K562 (cell line): ENCODE measurements around the gene MLX. TPM values are rescaled to one million over a fixed set of nuclear protein-coding genes. Genes with fewer than 3 reads are reported as not detected.

Source experiments
- ATAC-seq: fragments of 200-7000 bp; cut with Tn5 transposase; 3 replicates; pipeline ENCODE4 v1.9.1; 2020; ENCODE audit warnings: moderate library complexity
- BruUV-seq: library from RNA; stranded (reverse); fragments of 400-500 nt; replicated peaks from 2 replicates; lab custom pipeline; 2021; lab: Mats Ljungman, UMichigan
- CTCF ChIA-PET: fragments of 300-600 bp; formaldehyde crosslinking; extraction: SDS; loops from one replicate; lab custom pipeline; 2021; ENCODE audit warnings: low intra/inter-chr PET ratio; lab: Yijun Ruan, JAX
- POLR2A ChIA-PET: fragments of 300-600, 350-650 bp; sonication (Branson Sonifier 250); formaldehyde crosslinking; extraction: SDS; loops from one replicate; lab custom pipeline; 2021; ENCODE audit warnings: antibody characterized with exemption, inconsistent platforms; lab: Yijun Ruan, JAX
- DNase-seq, 4 experiments: peaks; one replicate each; pipeline versions ENCODE4 v3.0.0 to v3.0.0-alpha.2; 2011 to 2018; ENCODE audit warnings: low spot score in 3 of 4, mixed read lengths in 3 of 4; ENCODE audit errors: extremely low read depth in 1 of 4
- FAIRE-seq: peaks from 2 replicates; lab custom pipeline; 2011; peaks lifted over from hg19 to GRCh38; lab: Jason Lieb, UNC
- H2AFZ ChIP-seq: 2 replicates; pipeline ENCODE4 v1.6.0; 2011; ENCODE audit warnings: low read depth, low read length, control low read depth, inconsistent platforms
- H3K27ac ChIP-seq: fragments of 200-600 bp; 3 replicates; pipeline ENCODE4 v1.8.0; 2011; ENCODE audit warnings: low read depth, mild to moderate bottlenecking, control low read depth, inconsistent platforms, low read length, moderate library complexity, mixed read lengths; ENCODE audit errors: extremely low read depth
- H3K27me3 ChIP-seq, 2 experiments: fragments of 300-600 bp in 1 of 2; 2 replicates in 1 of 2; 3 replicates in 1 of 2; pipeline versions ENCODE4 v1.6.0 to v1.8.0; 2011; ENCODE audit warnings: inconsistent platforms in 2 of 2, low read length in 2 of 2, mild to moderate bottlenecking in 1 of 2, mixed read lengths in 1 of 2, moderate library complexity in 1 of 2; ENCODE audit not compliant: control insufficient read depth in 2 of 2, insufficient read depth in 2 of 2
- H3K36me3 ChIP-seq: fragments of 300-600 bp; 3 replicates; pipeline ENCODE4 v1.8.0; 2011; ENCODE audit warnings: mild to moderate bottlenecking, low read length, inconsistent platforms; ENCODE audit not compliant: control insufficient read depth, insufficient read depth
- H3K4me1 ChIP-seq, 2 experiments: fragments of 200-600 bp in 1 of 2; replicated peaks in 1 of 2; 2 replicates in 1 of 2; 3 replicates in 1 of 2; pipeline versions ENCODE4 v1.5.1 to v1.8.0; 2011; ENCODE audit warnings: inconsistent platforms in 2 of 2, low read length in 2 of 2, mild to moderate bottlenecking in 1 of 2, mixed read lengths in 1 of 2, moderate library complexity in 1 of 2; ENCODE audit not compliant: control insufficient read depth in 2 of 2, insufficient read depth in 2 of 2
- H3K4me2 ChIP-seq: 2 replicates; pipeline ENCODE4 v1.6.1; 2011; ENCODE audit warnings: low read length, control low read depth, inconsistent platforms, mixed read lengths; ENCODE audit not compliant: insufficient read depth
- H3K4me3 ChIP-seq: fragments of 200-600 bp; sonication (generic), shearing (Covaris generic); 2 replicates; pipeline ENCODE4 v1.5.1; 2016; ENCODE audit warnings: control low read depth, inconsistent platforms
- H3K79me2 ChIP-seq: fragments of 200-600 bp; 3 replicates; pipeline ENCODE4 v1.8.0; 2011; ENCODE audit warnings: low read length, inconsistent platforms; ENCODE audit not compliant: control insufficient read depth, insufficient read depth
- H3K9ac ChIP-seq, 2 experiments: 2 replicates each; pipeline versions ENCODE4 v1.6.0 to v1.6.1; 2011; ENCODE audit warnings: low read depth in 2 of 2, low read length in 2 of 2, control low read depth in 1 of 2, inconsistent platforms in 1 of 2, mild to moderate bottlenecking in 1 of 2, mixed read lengths in 1 of 2; ENCODE audit not compliant: insufficient read depth in 1 of 2
- H3K9me1 ChIP-seq: one replicate; pipeline ENCODE4 v1.6.0; 2011; ENCODE audit warnings: inconsistent platforms, mild to moderate bottlenecking, low read length, moderate library complexity; ENCODE audit not compliant: control insufficient read depth, insufficient read depth
- H3K9me3 ChIP-seq: replicated peaks from 2 replicates; pipeline ENCODE4 v1.5.1; 2011; ENCODE audit warnings: low read depth, low read length, inconsistent platforms; ENCODE audit not compliant: control insufficient read depth, insufficient read depth
- H4K20me1 ChIP-seq: replicated peaks from 2 replicates; pipeline ENCODE4 v1.6.1; 2011; ENCODE audit warnings: low read length, inconsistent platforms, mixed read lengths; ENCODE audit not compliant: control insufficient read depth, insufficient read depth
- ATF1 ChIP-seq, 2 experiments: fragments of 450-650 bp in 1 of 2; IDR thresholded peaks; 2 replicates each; pipeline ENCODE4 v1.6.1; 2016; ENCODE audit warnings: missing compliant biosample characterization in 1 of 2, missing genetic modification characterization in 1 of 2
- BMI1 ChIP-seq: fragments of 150-350 bp; IDR thresholded peaks from 2 replicates; pipeline ENCODE4 v1.6.1; 2014; ENCODE audit warnings: low read length
- HDAC3 ChIP-seq: fragments of 450-650 bp; IDR thresholded peaks from 2 replicates; pipeline ENCODE4 v1.6.1; 2018; ENCODE audit warnings: borderline replicate concordance, mild to moderate bottlenecking, moderate library complexity; ENCODE audit not compliant: partially characterized antibody
- HDGF ChIP-seq: fragments of 450-650 bp; IDR thresholded peaks from 2 replicates; pipeline ENCODE4 v1.6.1; 2016
- KAT8 ChIP-seq: fragments of 450-650 bp; IDR thresholded peaks from 2 replicates; pipeline ENCODE4 v1.6.1; 2016; ENCODE audit warnings: low read depth, mild to moderate bottlenecking
- KLF1 ChIP-seq: fragments of 450-650 bp; IDR thresholded peaks from 2 replicates; pipeline ENCODE4 v1.6.1; 2016; ENCODE audit warnings: missing genetic modification characterization, missing compliant biosample characterization
- NCOA4 ChIP-seq: fragments of 450-650 bp; IDR thresholded peaks from 2 replicates; pipeline ENCODE4 v1.6.1; 2018; ENCODE audit warnings: mild to moderate bottlenecking; ENCODE audit not compliant: partially characterized antibody
- OTX1 ChIP-seq: fragments of 450-650 bp; formaldehyde crosslinking; IDR thresholded peaks from 2 replicates; pipeline ENCODE4 v1.4.0; 2022; ENCODE audit warnings: mild to moderate bottlenecking
- PHF20 ChIP-seq: fragments of 450-650 bp; IDR thresholded peaks from 2 replicates; pipeline ENCODE4 v1.6.1; 2018; ENCODE audit not compliant: partially characterized antibody
- POLR3A ChIP-seq: IDR thresholded peaks from 2 replicates; pipeline ENCODE4 v1.6.1; 2011; ENCODE audit warnings: borderline replicate concordance, mild to moderate bottlenecking, moderate library complexity; ENCODE audit not compliant: insufficient read length, insufficient read depth; ENCODE audit errors: extremely low read depth
- SIN3B ChIP-seq: fragments of 450-650 bp; IDR thresholded peaks from 2 replicates; pipeline ENCODE4 v1.6.1; 2017; ENCODE audit warnings: low read depth, mild to moderate bottlenecking, moderate library complexity
- SRSF7 ChIP-seq: fragments of 200-400 bp; formaldehyde crosslinking; optimal IDR thresholded peaks from 2 replicates; pipeline ENCODE3; 2017; ENCODE audit warnings: mild to moderate bottlenecking, low read depth, low read length
- XRCC5 ChIP-seq: fragments of 200-400 bp; formaldehyde crosslinking; IDR thresholded peaks from 2 replicates; pipeline ENCODE4 v1.6.1; 2017; ENCODE audit warnings: low read depth, mild to moderate bottlenecking, low read length
- ZNF431 ChIP-seq: sonication (generic); formaldehyde crosslinking; IDR thresholded peaks from 2 replicates; pipeline ENCODE4 v1.8.0; 2022; ENCODE audit warnings: mild to moderate bottlenecking, missing genetic modification reagents
- ZNF583 ChIP-seq: fragments of 250-450 bp; sonication (Bioruptor Pico); IDR thresholded peaks from 2 replicates; pipeline ENCODE4 v1.4.0; 2020
- WGBS: fragments of 100-300 bp; shearing (Covaris generic); methylation state at CpG from one replicate; pipeline ENCODE4 v1.1.6; 2016; ENCODE audit warnings: low coverage, mixed read lengths; ENCODE audit not compliant: insufficient coverage; ENCODE audit errors: missing lambda C conversion rate; 5-methylcytosine and 5-hydroxymethylcytosine counted together
- in situ Hi-C: fragments of 300-500 bp; cut with MboI; formaldehyde crosslinking; loops from 4 replicates; pipeline ENCODE4 v1.15.0; 2018; ENCODE audit warnings: inconsistent platforms, mixed read lengths
- intact Hi-C: fragments of 100-400 bp; cut with micrococcal nuclease; formaldehyde crosslinking; loops from 2 replicates; pipeline ENCODE4 v1.14.2; 2022
- polyA plus RNA-seq, 8 experiments: library from polyadenylated mRNA; depleted of rRNA in 4 of 8; stranded (reverse) in 5 of 8; unstranded in 3 of 8; fragments of >200 nt; fragmentation: Nextera tagmentation in 2 of 8; fragmentation: Illumina TruSeq in 1 of 8; extraction: Ambion mirVana in 2 of 8; extraction: Trizol in 1 of 8; gene quantifications; 2 replicates each; pipeline versions ENCODE4 v1.2.1 to v1.2.3, GENCODE V29; 2011 to 2014; ENCODE audit warnings: inconsistent platforms in 1 of 8, missing spikeins in 1 of 8
- total RNA-seq, 7 experiments: library from RNA; depleted of rRNA in 6 of 7; stranded (reverse); fragments of >200 nt in 6 of 7; fragmentation: Illumina TruSeq in 2 of 7; extraction: Trizol in 2 of 7; gene quantifications; 2 replicates each; pipeline versions ENCODE4 v1.2.1 to v1.2.3, GENCODE V29; 2011 to 2021; ENCODE audit warnings: low replicate concordance in 1 of 7
- TF ChIP-seq, protein P1 (sequence below): fragments of 450-650 bp; formaldehyde crosslinking; IDR thresholded peaks from 2 replicates; pipeline ENCODE4 v1.4.0; 2020; ENCODE audit warnings: mild to moderate bottlenecking
- TF ChIP-seq, protein P2 (sequence below): fragments of 250-450 bp; sonication (Bioruptor Pico); IDR thresholded peaks from 2 replicates; pipeline ENCODE4 v1.5.0; 2020; ENCODE audit warnings: mild to moderate bottlenecking
- TF ChIP-seq, protein P3 (sequence below): IDR thresholded peaks from 3 replicates; pipeline ENCODE4 v1.6.1; 2011; ENCODE audit warnings: borderline replicate concordance, mild to moderate bottlenecking; ENCODE audit not compliant: insufficient read length, insufficient read depth

Gene MLX
- total and polyA plus RNA-seq, 9 of the 15 experiments (the other 6 are each of a cell fraction or from before 2014, with no cell fraction given) = 42.9 to 100 (median 58.9) TPM

DNA sequence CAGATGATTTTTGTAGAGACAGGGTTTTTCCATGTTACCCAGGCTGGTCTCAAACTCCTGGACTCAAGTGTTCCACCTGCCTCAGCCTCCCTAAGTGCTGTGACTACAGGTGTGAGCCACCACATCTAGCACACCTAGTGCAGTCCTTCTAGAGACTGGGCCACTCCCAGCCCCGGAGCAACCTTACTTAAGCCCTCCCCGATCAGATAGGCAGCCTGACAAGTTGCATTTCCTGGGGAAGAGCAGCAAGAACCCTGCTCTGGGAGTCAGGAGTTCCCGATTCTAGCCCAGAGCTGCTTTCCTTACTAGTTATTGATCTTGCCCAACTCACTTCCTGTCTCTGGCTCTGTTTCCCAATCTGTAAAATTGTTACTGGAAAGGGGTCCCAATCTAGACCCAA is 37.8 kb upstream of the MLX start:
- H3K4me3 ChIP-seq = no peak overlapping the region
- in situ Hi-C loops = loop anchor here (5.0 kb wide), 2 partner anchors 107 to 207 kb away; partner anchors contain the start of gene CAVIN1
- no peaks in the 10 kb centered on the region for H3K36me3 ChIP-seq
- no peaks in the 10 kb centered on the region for H3K9me1 ChIP-seq
- CTCF ChIA-PET = interaction anchor here (0.8 kb wide), 1 partner anchor 217 kb away, joined by 3 read pairs; no protein-coding TSS in a partner anchor
- peak overlapping the region in 1 of 2 experiments; percentile 45; a peak in 1 of 4 replicates for H3K9ac ChIP-seq
- intact Hi-C loops = no loop called here
- no TSS peak for BruUV-seq
- FAIRE-seq = no peak
- H4K20me1 ChIP-seq = no peaks in the 10 kb centered on the region
- no peaks in the 10 kb centered on the region; the same call in 2 of the 3 replicates for H3K79me2 ChIP-seq
- no peaks in the 10 kb centered on the region for H3K9me3 ChIP-seq
- no peak overlapping the region for H3K27ac ChIP-seq
- peaks cover 31 to 60% of the 10 kb centered on the region in 2 experiments for H3K4me1 ChIP-seq
- TF ChIP-seq, protein P1, sequence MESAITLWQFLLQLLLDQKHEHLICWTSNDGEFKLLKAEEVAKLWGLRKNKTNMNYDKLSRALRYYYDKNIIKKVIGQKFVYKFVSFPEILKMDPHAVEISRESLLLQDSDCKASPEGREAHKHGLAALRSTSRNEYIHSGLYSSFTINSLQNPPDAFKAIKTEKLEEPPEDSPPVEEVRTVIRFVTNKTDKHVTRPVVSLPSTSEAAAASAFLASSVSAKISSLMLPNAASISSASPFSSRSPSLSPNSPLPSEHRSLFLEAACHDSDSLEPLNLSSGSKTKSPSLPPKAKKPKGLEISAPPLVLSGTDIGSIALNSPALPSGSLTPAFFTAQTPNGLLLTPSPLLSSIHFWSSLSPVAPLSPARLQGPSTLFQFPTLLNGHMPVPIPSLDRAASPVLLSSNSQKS (CRISPR knock-in tag) = no peak
- TF ChIP-seq BMI1 (no peak), POLR3A (no peak), SRSF7 (no peak), PHF20 (no peak), HDAC3 (no peak), ZNF431 (no peak), ATF1 (CRISPR knock-in tag; IDR thresholded peaks at IDR 0.05) (no peak), ATF1 (tag; IDR thresholded peaks at IDR 0.05) (no peak), ZNF583 (no peak), KAT8 (no peak), OTX1 (CRISPR knock-in tag) (no peak), XRCC5 (no peak), SIN3B (no peak), HDGF (no peak), KLF1 (tag) (no peak), NCOA4 (no peak)
- TF ChIP-seq, protein P2, sequence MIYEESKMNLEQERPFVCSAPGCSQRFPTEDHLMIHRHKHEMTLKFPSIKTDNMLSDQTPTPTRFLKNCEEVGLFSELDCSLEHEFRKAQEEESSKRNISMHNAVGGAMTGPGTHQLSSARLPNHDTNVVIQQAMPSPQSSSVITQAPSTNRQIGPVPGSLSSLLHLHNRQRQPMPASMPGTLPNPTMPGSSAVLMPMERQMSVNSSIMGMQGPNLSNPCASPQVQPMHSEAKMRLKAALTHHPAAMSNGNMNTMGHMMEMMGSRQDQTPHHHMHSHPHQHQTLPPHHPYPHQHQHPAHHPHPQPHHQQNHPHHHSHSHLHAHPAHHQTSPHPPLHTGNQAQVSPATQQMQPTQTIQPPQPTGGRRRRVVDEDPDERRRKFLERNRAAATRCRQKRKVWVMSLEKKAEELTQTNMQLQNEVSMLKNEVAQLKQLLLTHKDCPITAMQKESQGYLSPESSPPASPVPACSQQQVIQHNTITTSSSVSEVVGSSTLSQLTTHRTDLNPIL (CRISPR knock-in tag) = no peak
- TF ChIP-seq, protein P3, sequence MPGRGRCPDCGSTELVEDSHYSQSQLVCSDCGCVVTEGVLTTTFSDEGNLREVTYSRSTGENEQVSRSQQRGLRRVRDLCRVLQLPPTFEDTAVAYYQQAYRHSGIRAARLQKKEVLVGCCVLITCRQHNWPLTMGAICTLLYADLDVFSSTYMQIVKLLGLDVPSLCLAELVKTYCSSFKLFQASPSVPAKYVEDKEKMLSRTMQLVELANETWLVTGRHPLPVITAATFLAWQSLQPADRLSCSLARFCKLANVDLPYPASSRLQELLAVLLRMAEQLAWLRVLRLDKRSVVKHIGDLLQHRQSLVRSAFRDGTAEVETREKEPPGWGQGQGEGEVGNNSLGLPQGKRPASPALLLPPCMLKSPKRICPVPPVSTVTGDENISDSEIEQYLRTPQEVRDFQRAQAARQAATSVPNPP = no peak
- DNase-seq = no peak
- no peaks in the 10 kb centered on the region for H3K27me3 ChIP-seq
- POLR2A ChIA-PET = no interaction called here
- no peak for ATAC-seq
- H2AFZ ChIP-seq = no peak overlapping the region
- H3K4me2 ChIP-seq = no peak overlapping the region
- WGBS = 9% methylated on average over 3 of the region's 3 CpGs
